Cardiac muscle cell (in vitro differentiated cells and primary cell): ENCODE data around the gene MAPK1. TPM values are rescaled to one million over a fixed set of nuclear protein-coding genes. Genes with fewer than 3 reads are reported as not detected.

ENCODE experiments used
- DNase-seq, 2 donors: peaks; one replicate each; pipeline versions ENCODE4 v3.0.0 to v3.0.0-alpha.2; 2010 to 2017; ENCODE audit warnings: low read depth in 1 of 2, low spot score in 1 of 2
- H3K27ac ChIP-seq: fragments of 200-600 bp; sonication (generic); 2 replicates; pipeline ENCODE4 v1.5.1; 2016
- H3K27me3 ChIP-seq: fragments of 200-600 bp; sonication (generic); 2 replicates; pipeline ENCODE4 v1.6.0; 2016; ENCODE audit warnings: control low read depth
- H3K36me3 ChIP-seq: fragments of 200-600 bp; sonication (generic); 2 replicates; pipeline ENCODE4 v1.5.1; 2016; ENCODE audit warnings: control low read depth
- H3K4me1 ChIP-seq: fragments of 200-600 bp; sonication (generic); 2 replicates; pipeline ENCODE4 v1.8.1; 2017; ENCODE audit warnings: low read depth, mild to moderate bottlenecking, mixed run types
- H3K4me3 ChIP-seq: fragments of 200-600 bp; sonication (generic); 2 replicates; pipeline ENCODE4 v1.5.1; 2016; ENCODE audit warnings: mild to moderate bottlenecking
- H3K9me3 ChIP-seq: fragments of 200-600 bp; sonication (generic); 2 replicates; pipeline ENCODE4 v1.5.1; 2017; ENCODE audit warnings: low read depth, mild to moderate bottlenecking, control low read depth
- polyA plus RNA-seq: library from polyadenylated mRNA; unstranded; fragments of >200 nt; fragmentation: Nextera tagmentation; extraction: Ambion mirVana; gene quantifications from 2 replicates; pipeline ENCODE4 v1.2.1, GENCODE V29; 2016
- total RNA-seq: library from RNA; depleted of rRNA; stranded (reverse); fragments of >200 nt; gene quantifications from 2 replicates; pipeline ENCODE4 v1.2.3, GENCODE V29; 2016
- TF ChIP-seq, protein P1 (sequence below): IDR thresholded peaks from 2 replicates; pipeline ENCODE4 v1.5.1; 2012; ENCODE audit warnings: low read depth, mild to moderate bottlenecking, low read length

The MAPK1 gene
- total and polyA plus RNA-seq, 2 experiments from 2014 or later, result 32.7 to 72.1 TPM

DNA sequence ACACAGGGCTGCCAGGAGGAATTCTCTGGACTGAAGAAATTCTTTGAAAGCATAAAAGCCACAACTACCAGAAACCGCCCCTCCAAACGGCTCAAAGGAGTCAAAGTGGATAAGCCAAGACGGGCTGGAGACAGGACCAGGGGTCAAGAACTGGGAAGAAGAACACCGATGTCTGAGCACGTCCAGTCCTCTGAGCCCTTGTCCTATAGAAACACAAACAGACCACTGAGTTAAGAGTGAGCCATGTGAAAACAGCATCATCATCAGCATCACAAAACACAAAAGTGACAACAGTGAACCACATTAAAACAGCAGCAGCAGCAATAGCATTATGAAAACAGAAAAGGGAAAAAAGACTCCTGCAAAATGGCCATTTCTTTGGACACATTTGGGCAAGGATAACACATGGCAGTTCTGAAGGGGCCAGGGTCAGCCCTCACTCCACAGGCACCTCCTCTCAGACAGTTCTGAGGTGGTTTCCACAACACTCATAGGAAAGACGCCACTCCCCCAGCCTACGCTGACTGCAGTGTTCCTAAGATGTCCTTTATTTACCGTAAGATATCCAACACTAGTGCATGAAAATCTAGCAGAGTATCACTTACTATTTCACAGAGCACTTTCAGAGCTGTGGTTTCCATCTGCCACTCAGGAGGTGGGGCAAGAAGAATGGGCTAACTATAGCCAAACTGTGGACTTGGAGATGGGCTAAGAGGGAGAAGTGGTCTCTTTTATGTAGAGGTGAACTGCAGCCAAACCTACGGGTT lies 103.2 kb downstream of the MAPK1 start:
- Histone ChIP-seq H3K9me3 (no peaks in the 10 kb centered on the region), H3K4me1 (no peaks in the 10 kb centered on the region), H3K27me3 (no peaks in the 10 kb centered on the region), H3K27ac (no peak overlapping the region), H3K4me3 (no peak overlapping the region), H3K36me3 (peaks cover 59% of the 10 kb centered on the region)
- no peak for DNase-seq
- TF ChIP-seq, protein P1, sequence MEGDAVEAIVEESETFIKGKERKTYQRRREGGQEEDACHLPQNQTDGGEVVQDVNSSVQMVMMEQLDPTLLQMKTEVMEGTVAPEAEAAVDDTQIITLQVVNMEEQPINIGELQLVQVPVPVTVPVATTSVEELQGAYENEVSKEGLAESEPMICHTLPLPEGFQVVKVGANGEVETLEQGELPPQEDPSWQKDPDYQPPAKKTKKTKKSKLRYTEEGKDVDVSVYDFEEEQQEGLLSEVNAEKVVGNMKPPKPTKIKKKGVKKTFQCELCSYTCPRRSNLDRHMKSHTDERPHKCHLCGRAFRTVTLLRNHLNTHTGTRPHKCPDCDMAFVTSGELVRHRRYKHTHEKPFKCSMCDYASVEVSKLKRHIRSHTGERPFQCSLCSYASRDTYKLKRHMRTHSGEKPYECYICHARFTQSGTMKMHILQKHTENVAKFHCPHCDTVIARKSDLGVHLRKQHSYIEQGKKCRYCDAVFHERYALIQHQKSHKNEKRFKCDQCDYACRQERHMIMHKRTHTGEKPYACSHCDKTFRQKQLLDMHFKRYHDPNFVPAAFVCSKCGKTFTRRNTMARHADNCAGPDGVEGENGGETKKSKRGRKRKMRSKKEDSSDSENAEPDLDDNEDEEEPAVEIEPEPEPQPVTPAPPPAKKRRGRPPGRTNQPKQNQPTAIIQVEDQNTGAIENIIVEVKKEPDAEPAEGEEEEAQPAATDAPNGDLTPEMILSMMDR, result no peak

DNA sequence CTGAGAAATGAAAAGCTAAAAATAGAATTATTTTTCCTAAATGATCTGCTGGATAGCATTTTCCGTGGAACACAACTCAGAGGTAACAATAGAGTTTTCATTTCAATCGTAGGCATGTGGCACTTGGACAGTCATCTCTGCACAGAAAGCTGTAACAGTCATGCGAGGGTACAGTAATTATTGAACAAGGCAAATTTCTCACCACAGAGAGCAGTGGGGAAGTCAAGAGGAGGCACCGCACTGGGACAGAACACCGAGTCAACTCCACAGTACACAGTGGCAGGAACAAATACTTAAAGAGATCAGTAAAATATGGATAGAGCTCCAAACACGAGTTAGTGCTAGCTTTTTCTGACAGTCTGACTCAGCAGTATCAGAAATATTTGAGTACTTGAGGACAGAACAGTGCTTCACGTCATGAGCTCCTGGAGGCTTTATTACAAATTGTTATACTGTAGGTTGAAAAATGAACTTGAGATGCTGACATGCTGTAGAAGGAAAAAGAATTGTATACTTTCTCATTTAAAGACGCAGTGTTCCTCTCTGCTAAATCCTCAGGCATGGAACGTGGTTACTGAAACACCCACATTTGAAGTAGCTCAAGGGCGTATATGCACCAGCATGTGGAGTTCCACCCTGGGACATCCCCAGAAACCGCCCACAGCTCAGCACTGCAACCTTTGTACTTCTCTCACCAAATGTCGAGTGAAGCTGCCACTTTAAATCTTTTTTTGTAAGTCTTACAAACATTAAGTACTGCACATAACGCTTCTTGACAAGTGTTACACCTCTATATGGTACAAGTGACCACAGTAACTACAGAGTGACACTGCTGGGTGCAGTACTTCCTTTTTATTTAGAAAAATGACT lies 104.5 kb downstream of the MAPK1 start:
- TF ChIP-seq, protein P1, result no peak
- no peak for DNase-seq
- H3K4me3 ChIP-seq, result no peak overlapping the region

DNA sequence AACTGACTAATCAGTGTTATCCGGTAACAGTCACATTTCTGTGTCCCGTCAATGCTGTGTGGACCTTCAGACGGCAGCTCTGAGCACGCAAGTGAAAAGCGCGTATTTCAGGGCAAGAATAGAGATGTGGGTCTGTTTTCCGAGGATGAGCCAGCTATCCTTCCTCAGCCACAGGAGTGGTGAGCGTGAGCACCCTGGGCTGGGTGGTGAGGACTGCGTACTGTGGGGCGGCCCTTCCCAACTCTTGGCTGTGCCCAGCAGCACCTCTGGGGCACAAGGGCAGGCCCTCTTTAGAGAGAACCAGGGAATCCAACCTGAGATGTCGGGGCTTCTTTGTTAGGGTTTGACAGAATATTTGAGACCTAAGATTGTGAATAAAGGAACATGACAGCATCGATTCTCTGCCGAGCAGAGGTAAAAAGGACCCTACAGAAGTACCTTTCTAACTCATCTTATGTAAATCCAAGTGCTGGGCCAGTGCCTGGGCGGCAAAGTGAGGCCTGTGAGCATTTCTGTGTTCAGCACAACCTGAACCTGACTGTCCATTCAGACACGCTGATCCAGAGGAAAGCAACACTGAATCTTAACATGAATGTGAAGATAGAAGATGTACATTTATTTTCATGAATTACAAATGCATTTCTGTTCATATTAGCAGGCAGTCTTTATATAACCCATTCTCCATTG lies 105.3 kb downstream of the MAPK1 start:
- H3K36me3 ChIP-seq, result peaks cover 42% of the 10 kb centered on the region
- DNase-seq, result no peak
- H3K27ac ChIP-seq, result peak overlapping the region; percentile 35
- H3K4me3 ChIP-seq, result no peak overlapping the region
- no peaks in the 10 kb centered on the region for H3K27me3 ChIP-seq
- no peaks in the 10 kb centered on the region for H3K9me3 ChIP-seq
- TF ChIP-seq, protein P1, result no peak
- no peaks in the 10 kb centered on the region for H3K4me1 ChIP-seq

More for the DNA sequence above, 104.5 kb downstream of the MAPK1 start:
- H3K9me3 ChIP-seq, result no peaks in the 10 kb centered on the region
- H3K27me3 ChIP-seq, result no peaks in the 10 kb centered on the region
- H3K27ac ChIP-seq, result peak overlapping the region; percentile 35
- no peaks in the 10 kb centered on the region for H3K4me1 ChIP-seq
- peaks cover 47% of the 10 kb centered on the region for H3K36me3 ChIP-seq

DNA sequence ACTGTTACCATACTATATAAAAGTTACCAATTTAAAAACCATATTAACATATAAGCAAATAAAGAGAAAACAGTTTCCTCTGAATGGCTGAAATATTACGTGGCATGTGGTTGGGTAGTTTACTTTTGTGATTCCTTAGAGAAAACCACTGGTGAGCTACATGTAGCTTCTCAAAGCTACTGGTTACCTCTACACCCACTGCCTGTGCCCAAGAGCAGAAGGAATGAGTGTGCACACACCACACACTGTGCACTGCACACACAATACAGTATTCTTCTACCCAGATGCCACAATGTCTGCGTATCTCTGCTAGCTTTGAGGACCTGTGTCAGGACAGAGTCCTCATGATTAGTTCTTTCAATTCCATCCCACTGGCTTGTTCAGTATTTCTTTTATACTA lies 106.4 kb downstream of the MAPK1 start:
- Histone ChIP-seq H3K4me1 (no peaks in the 10 kb centered on the region), H3K27me3 (no peaks in the 10 kb centered on the region), H3K36me3 (peaks cover 39% of the 10 kb centered on the region), H3K4me3 (no peak overlapping the region), H3K27ac (no peak overlapping the region), H3K9me3 (no peaks in the 10 kb centered on the region)
- TF ChIP-seq, protein P1, result no peak
- no peak for DNase-seq

DNA sequence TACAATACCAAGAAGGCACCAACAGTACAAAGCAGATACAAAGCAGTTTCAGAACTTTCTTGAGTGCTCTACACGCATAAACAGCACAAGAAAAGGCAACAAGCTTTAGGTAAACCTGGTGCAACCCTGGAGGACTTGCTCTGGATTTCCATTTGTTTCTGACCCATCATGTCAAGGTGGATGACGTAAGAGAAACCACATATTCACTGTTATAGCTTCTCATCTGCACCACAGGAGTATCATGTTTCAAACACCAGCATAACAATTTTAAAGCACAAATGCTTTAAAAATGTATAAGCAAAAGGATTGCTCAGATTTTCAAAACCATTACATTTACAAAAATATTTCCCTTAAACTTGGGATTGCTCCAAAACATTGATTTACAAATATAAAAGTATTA lies 106.8 kb downstream of the MAPK1 start:
- H3K36me3 ChIP-seq, result peaks cover 36% of the 10 kb centered on the region

More for the DNA sequence above, 106.8 kb downstream of the MAPK1 start:
- H3K4me3 ChIP-seq, result no peak overlapping the region
- no peaks in the 10 kb centered on the region for H3K4me1 ChIP-seq
- no peaks in the 10 kb centered on the region for H3K9me3 ChIP-seq
- peak in 1 of 2 donors; percentile 40 for DNase-seq
- H3K27ac ChIP-seq, result no peak overlapping the region
- no peaks in the 10 kb centered on the region for H3K27me3 ChIP-seq
- TF ChIP-seq, protein P1, result no peak
